Retinal pigment epithelial cell (primary cell): ENCODE results near the gene TMEM53.

Experiments
- DNase-seq: peaks from one replicate; pipeline ENCODE4 v3.0.0-alpha.2; 2010; ENCODE audit warnings: low read depth
- H3K4me3 ChIP-seq: 2 replicates; pipeline ENCODE4 v1.5.1; 2011; ENCODE audit warnings: mild to moderate bottlenecking, low read length, control low read depth, moderate library complexity
- CTCF ChIP-seq: conservative IDR thresholded peaks from 2 replicates; pipeline ENCODE4 v1.5.1; 2011; ENCODE audit warnings: low read depth, low read length, control low read depth, inconsistent platforms

Gene TMEM53

GRCh38 chr1:44718091-44718490 lies 43.8 kb upstream of the TMEM53 start:
- H3K4me3 ChIP-seq, result no peak overlapping the region
- no peak for TF ChIP-seq CTCF
- DNase-seq, result no peak

GRCh38 chr1:44717653-44718052 lies 43.4 kb upstream of the TMEM53 start:
- H3K4me3 ChIP-seq, result no peak overlapping the region
- DNase-seq, result no peak
- TF ChIP-seq CTCF, result no peak

GRCh38 chr1:44717156-44717555 lies 42.9 kb upstream of the TMEM53 start:
- no peak for DNase-seq
- H3K4me3 ChIP-seq, result no peak overlapping the region
- no peak for TF ChIP-seq CTCF

- peak; percentile 17 for DNase-seq
- peak; percentile 96 for TF ChIP-seq CTCF
- H3K4me3 ChIP-seq, result no peak overlapping the region
Observed at GRCh38 chr1:44714944-44715571, 40.8 kb upstream of the TMEM53 start.

GRCh38 chr1:44714532-44714931 lies 40.3 kb upstream of the TMEM53 start:
- H3K4me3 ChIP-seq, result no peak overlapping the region
- no peak for TF ChIP-seq CTCF
- no peak for DNase-seq

- no peak for DNase-seq
- no peak for TF ChIP-seq CTCF
- no peak overlapping the region for H3K4me3 ChIP-seq
Observed at GRCh38 chr1:44713321-44713781, 39.1 kb upstream of the TMEM53 start.
